Activated CD8-positive, alpha-beta memory T cell treated with anti-CD3 and anti-CD28 coated beads for 24 hours (primary cell): ENCODE measurements around the gene PIP5K1C.
A peak's percentile ranks its signal among the peaks of the same experiment; 100 is the strongest.

Experiments
- DNase-seq: peaks from one replicate; pipeline ENCODE4 v3.0.0-alpha.2; 2020

The PIP5K1C gene, protein sequence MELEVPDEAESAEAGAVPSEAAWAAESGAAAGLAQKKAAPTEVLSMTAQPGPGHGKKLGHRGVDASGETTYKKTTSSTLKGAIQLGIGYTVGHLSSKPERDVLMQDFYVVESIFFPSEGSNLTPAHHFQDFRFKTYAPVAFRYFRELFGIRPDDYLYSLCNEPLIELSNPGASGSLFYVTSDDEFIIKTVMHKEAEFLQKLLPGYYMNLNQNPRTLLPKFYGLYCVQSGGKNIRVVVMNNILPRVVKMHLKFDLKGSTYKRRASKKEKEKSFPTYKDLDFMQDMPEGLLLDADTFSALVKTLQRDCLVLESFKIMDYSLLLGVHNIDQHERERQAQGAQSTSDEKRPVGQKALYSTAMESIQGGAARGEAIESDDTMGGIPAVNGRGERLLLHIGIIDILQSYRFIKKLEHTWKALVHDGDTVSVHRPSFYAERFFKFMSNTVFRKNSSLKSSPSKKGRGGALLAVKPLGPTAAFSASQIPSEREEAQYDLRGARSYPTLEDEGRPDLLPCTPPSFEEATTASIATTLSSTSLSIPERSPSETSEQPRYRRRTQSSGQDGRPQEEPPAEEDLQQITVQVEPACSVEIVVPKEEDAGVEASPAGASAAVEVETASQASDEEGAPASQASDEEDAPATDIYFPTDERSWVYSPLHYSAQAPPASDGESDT

DNA sequence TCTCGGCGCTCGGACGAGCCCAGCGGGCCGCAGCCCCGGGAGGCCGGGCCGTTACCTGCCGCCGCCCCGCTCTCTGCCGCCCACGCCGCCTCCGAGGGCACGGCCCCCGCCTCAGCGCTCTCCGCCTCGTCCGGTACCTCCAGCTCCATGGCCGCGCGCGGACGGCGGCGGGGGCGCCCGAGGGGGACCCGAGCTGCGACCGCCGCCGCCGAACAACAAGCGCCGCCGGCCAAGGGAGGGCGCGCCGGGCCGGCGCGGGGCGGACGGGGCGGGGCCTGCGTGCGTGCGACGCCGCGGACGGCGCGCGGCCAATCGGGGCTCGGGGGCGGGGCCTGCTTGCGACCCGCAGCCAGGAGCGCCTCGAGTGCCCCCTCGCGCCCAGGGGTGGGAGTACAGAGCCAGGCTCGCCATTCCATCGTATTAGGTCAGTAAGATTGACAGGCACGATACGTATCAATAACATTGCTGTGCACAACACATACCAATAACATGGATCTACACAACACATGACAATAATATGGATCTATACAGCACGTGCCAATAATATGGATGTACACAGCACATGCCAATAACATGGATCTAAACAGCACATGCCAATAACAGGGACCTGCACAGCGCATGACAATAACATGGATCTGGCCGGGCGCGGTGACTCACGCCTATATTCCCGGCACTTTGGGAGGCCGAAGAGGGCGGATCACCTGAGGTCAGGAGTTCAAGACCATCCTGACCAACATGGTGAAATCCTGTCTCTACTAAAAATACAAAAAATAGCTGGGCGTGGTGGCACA is at the start of gene PIP5K1C:
Gene PIP5K1C, minus strand, starts transcription at position 227 of the 791 bp plus-strand sequence. Its CDS starts 78 bp downstream, at position 149.
- DNase-seq = peak; percentile 98

GRCh38 chr19:3748965-3749364 is 48.7 kb upstream of the PIP5K1C start:
- DNase-seq = no peak

DNA sequence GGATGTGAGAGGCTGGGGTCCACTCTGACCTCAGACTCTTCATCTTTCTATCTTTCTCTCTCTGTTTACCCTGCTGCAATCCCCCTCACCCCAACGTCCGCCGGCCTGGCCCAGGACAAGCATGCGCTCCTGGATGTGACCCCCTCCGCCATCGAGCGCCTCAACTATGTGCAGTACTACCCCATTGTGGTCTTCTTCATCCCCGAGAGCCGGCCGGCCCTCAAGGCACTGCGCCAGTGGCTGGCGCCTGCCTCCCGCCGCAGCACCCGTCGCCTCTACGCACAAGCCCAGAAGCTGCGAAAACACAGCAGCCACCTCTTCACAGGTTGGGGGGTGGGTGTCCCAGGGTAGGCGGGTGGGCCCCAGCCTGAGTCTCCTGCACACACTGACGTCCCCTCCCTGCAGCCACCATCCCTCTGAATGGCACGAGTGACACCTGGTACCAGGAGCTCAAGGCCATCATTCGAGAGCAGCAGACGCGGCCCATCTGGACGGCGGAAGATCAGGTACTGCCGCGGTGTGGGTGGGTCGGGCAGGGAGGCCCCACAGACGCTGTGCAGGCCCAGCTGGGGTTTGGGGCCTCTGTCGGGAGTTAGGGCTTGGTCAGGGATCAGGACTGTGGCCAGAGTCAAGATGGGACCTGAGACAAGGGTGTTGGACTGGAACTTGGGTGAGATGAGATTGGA is 46.2 kb upstream of the PIP5K1C start:
- DNase-seq = no peak

DNA sequence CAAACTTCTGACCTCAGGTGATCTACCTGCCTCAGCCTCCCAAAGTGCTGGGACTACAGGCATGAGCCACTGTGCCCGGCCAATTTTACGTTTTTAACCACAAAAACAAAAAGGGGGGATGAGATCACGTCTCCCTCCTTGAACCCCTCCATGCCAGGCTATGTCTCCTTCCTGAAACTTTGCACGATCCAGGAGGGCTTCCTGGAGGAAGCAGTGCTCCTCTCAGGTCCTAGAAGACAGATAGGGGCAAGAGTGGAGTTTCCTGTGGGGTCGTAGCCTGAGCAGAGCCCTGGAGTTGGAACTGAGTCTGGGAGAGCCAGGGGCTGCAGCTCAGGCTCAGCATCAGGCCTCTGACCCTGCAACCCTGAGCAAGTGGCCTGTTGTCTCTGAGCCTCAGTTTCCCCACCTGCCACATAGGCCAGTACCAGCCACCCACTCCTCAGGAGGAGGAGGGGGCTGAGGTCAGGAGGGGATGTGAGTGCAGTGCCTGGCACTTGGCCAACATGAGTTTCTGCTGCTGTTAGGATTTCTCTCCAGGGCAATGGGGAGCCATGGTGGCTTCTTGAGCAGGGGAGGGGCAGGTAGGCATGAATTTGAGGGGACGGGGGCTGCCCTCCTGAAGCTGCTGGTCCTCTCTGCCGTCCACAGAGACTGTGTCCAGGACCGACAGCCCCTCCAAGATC is 45.2 kb upstream of the PIP5K1C start:
- DNase-seq = no peak

GRCh38 chr19:3743486-3743885 is 43.2 kb upstream of the PIP5K1C start:
- no peak for DNase-seq

GRCh38 chr19:3740431-3740830 is 40.2 kb upstream of the PIP5K1C start:
- no peak for DNase-seq

- no peak for DNase-seq
Measured at GRCh38 chr19:3738477-3739220, 38.4 kb upstream of the PIP5K1C start.

- DNase-seq = no peak
Measured at GRCh38 chr19:3737487-3738205, 37.4 kb upstream of the PIP5K1C start.

- no peak for DNase-seq
Measured at GRCh38 chr19:3736106-3736724, 35.9 kb upstream of the PIP5K1C start.

DNA sequence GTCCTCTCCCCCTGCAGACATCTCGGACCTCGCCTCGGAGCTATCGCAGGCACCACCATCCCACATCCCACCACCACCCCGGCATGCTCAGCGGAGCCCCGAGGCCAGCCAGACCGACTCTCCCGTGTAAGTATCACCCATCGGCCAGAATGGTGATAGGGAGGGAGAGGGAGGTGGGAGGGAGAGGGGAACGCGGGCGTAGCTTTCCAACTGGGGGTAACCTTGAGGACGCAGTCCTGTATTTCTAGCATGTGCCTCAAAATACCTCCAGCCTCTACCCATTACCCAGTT is 34.0 kb upstream of the PIP5K1C start:
- no peak for DNase-seq

DNA sequence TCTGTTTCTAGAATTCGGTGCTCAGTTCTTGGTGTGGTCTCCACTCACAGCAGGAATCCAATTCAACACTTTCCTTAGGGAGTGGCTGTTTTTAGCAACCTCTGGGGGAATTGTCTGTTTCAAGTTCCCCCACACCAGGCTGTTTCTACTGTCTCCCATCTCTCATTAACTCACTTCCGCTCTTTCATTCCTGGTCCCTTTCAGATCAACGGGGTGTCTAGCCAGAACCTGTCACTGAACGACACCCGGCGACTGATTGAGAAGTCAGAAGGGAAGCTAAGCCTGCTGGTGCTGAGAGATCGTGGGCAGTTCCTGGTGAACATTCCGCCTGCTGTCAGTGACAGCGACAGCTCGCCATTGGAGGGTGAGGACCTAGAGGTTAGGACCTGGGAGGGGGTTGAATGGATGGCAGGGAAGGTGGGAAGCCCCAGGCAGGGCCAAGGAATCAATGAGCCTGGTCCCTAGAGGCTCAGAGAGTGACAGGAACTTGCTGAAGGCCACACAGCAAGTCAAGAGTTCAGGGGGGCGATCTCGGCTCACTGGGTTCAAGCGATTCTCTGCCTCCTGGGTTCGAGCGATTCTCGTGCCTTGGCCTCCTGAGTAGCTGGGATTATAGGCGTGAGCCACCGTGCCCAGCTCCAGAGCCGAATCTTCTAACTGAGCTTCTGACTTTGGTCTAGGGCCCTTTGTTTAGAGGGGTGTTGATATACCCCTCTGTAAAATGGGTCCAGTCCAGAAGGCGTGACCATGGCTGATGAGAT is 33.5 kb upstream of the PIP5K1C start:
- no peak for DNase-seq

DNA sequence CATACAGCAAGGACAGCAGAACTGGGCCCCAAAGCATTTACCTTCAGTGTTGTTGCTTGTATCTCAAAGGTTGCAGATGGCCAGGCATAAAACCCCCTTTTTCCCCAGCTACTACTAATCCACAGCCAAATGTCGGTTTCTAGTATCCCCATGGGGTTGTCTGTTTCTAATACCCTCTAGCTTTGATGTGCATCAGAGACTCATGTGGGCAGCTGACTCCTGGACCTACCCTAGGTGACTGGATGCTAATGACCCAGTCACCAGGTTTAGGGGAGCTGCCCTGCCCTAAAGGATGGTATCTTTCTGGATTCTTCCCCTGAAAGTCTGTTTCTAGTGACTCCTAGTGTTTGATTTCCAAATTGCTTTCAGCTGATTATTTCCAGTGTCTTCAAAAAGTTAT is 31.8 kb upstream of the PIP5K1C start:
- no peak for DNase-seq

GRCh38 chr19:3730457-3730958 is 30.2 kb upstream of the PIP5K1C start:
- no peak for DNase-seq

DNA sequence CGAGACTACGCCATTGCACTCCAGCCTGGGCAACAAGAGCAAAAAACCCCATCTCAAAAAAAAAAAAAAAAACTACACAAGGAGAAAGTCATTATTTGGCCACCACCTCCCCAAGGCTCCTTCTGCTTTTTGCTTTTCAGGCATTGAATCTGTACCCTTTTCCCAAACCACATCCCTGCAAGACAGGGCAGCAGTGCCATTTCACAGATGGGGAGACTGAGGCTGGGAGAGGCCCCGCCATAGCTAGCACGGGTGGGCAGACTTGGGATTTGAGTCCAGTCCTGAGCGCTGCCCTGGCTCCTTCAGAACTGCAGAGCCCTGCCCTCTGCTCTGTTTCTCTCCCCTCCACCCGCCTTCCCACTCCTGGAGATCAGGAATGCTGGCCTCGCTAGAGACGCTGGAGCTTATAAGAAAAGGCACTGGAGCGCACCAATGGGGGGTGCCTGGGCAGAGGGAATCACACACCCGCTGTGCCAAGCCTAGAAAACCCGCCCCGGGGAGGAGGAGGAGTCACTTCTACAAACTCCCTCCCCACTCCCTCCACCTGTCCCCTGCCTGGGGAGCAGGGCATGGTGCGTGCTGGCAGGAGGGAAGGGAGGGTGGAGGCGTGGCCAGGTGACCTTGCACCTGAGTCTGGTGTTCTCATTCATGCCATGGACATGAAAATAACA is 25.5 kb upstream of the PIP5K1C start:
- no peak for DNase-seq

DNA sequence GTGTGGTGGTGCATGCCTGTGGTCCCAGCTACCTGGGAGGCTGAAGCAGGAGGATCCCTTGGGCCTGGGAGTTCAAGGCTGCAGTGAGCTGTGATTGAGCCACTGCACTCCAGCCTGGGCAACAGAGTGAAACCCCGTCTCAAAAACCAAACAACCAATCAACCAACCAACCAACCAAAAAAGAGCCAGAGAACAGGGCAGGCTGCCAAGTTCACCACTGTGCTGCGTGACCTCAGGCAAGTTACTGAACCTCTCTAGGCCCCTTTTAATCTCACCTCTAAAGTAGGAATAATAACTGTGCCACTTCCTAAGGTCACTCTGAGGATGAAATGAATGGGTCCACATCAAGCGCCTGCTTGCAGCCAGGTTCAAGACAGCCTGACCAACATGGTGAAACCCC is 24.9 kb upstream of the PIP5K1C start:
- DNase-seq = no peak

DNA sequence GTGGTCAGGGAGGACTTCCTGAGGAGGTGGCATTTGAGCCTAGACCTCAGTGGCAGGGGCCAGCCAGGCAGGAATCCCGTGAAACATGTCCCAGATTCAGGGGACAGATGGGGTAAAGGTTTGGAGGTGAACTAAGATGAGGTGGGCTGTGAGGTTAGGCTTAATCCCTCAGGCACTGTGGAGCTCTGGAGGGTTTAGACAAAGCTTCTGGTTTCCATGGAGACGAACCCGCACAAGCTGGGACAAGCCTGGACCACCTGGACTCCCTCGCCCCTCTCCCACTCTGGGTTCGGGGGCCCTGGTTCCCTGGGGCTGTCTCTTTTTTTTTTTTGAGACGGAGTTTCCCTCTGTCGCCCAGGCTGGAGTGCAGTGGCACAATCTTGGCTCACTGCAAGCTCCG is 23.6 kb upstream of the PIP5K1C start:
- DNase-seq = no peak

- DNase-seq = no peak
Measured at GRCh38 chr19:3723110-3723488, 22.8 kb upstream of the PIP5K1C start.

GRCh38 chr19:3722443-3723109 is 22.3 kb upstream of the PIP5K1C start:
- no peak for DNase-seq
